Ectodermal cell (in vitro differentiated cells): ENCODE results near the gene AP1S2.
A peak's percentile ranks its signal among the peaks of the same experiment; 100 is the strongest.

ENCODE experiments used
- H3K27ac ChIP-seq: 2 replicates; pipeline ENCODE4 v1.7.0; 2013; ENCODE audit warnings: mild to moderate bottlenecking, low read depth, low read length; ENCODE audit not compliant: insufficient read depth, poor library complexity, severe bottlenecking
- H3K27me3 ChIP-seq: 2 replicates; pipeline ENCODE4 v1.7.0; 2013; ENCODE audit warnings: mild to moderate bottlenecking, low read length; ENCODE audit not compliant: insufficient read depth, control insufficient read depth, poor library complexity, severe bottlenecking
- H3K36me3 ChIP-seq: one replicate; pipeline ENCODE4 v1.7.0; 2013; ENCODE audit warnings: low read length; ENCODE audit not compliant: control insufficient read depth, insufficient read depth
- H3K4me1 ChIP-seq: one replicate; pipeline ENCODE4 v1.7.0; 2013; ENCODE audit warnings: low read length; ENCODE audit not compliant: control insufficient read depth, insufficient read depth
- H3K4me3 ChIP-seq: 2 replicates; pipeline ENCODE4 v1.7.0; 2013; ENCODE audit warnings: low read depth, low read length, control low read depth; ENCODE audit not compliant: insufficient read depth
- H3K9me3 ChIP-seq: 2 replicates; pipeline ENCODE4 v1.7.0; 2013; ENCODE audit warnings: mild to moderate bottlenecking, low read length, moderate library complexity; ENCODE audit not compliant: control insufficient read depth
- WGBS, 2 experiments: methylation state at CpG; one replicate each; pipeline ENCODE4 v1.1.7; 2013; ENCODE audit warnings: missing lambda C conversion rate in 2 of 2; 5-methylcytosine and 5-hydroxymethylcytosine counted together

AP1S2 gene

GRCh38 chrX:15856222-15856587, 1.6 kb upstream of the AP1S2 start:
- H3K4me3 ChIP-seq: peak overlapping the region; percentile 66
- no peaks in the 10 kb centered on the region for H3K9me3 ChIP-seq
- 56 to 61% methylated on average over 4 of the region's 4 CpGs for WGBS, 2 experiments
- H3K27ac ChIP-seq: no peak overlapping the region
- no peaks in the 10 kb centered on the region for H3K27me3 ChIP-seq
- no peaks in the 10 kb centered on the region for H3K4me1 ChIP-seq
- H3K36me3 ChIP-seq: no peaks in the 10 kb centered on the region

GRCh38 chrX:15855568-15856221, 1.1 kb upstream of the AP1S2 start:
- peak overlapping the region; percentile 62 for H3K27ac ChIP-seq

GRCh38 chrX:15854080-15854655, 445 bp downstream of the AP1S2 start:
- Histone ChIP-seq H3K9me3 (no peaks in the 10 kb centered on the region), H3K4me3 (peak overlapping the region; percentile 66), H3K4me1 (no peaks in the 10 kb centered on the region), H3K36me3 (no peaks in the 10 kb centered on the region), H3K27me3 (no peaks in the 10 kb centered on the region), H3K27ac (peak overlapping the region; percentile 74)
- WGBS, 2 experiments: 0% methylated on average over 53 to 55 of the region's 65 CpGs

More at GRCh38 chrX:15855568-15856221, 1.1 kb upstream of the AP1S2 start:
- H3K4me3 ChIP-seq: peak overlapping the region; percentile 66
- no peaks in the 10 kb centered on the region for H3K27me3 ChIP-seq
- no peaks in the 10 kb centered on the region for H3K36me3 ChIP-seq
- WGBS, 2 experiments: 11 to 15% methylated on average over 14 to 15 of the region's 16 CpGs
- no peaks in the 10 kb centered on the region for H3K4me1 ChIP-seq
- H3K9me3 ChIP-seq: no peaks in the 10 kb centered on the region

- H3K9me3 ChIP-seq: no peaks in the 10 kb centered on the region
- WGBS, 2 experiments: 1% methylated on average over 9 to 14 of the region's 14 CpGs
- peak overlapping the region; percentile 66 for H3K4me3 ChIP-seq
- H3K36me3 ChIP-seq: no peaks in the 10 kb centered on the region
- H3K4me1 ChIP-seq: no peaks in the 10 kb centered on the region
- peak overlapping the region; percentile 74 for H3K27ac ChIP-seq
- H3K27me3 ChIP-seq: no peaks in the 10 kb centered on the region
Measured at GRCh38 chrX:15853586-15854079, 980 bp downstream of the AP1S2 start.

GRCh38 chrX:15849555-15849954, 5.1 kb downstream of the AP1S2 start:
- no peaks in the 10 kb centered on the region for H3K4me1 ChIP-seq
- WGBS, 2 experiments: 59 to 60% methylated on average over 5 of the region's 5 CpGs
- no peak overlapping the region for H3K27ac ChIP-seq
- H3K27me3 ChIP-seq: no peaks in the 10 kb centered on the region
- no peak overlapping the region for H3K4me3 ChIP-seq
- no peaks in the 10 kb centered on the region for H3K9me3 ChIP-seq
- H3K36me3 ChIP-seq: peaks cover 4% of the 10 kb centered on the region

GRCh38 chrX:15848576-15848975, 6.0 kb downstream of the AP1S2 start:
- WGBS, 2 experiments: 100% methylated on average over 1 of the region's 1 CpG; no CpG with 5 or more reads in 1 of the 2 experiments
- Histone ChIP-seq H3K4me3 (no peak overlapping the region), H3K27ac (no peak overlapping the region)

GRCh38 chrX:15843960-15844359, 10.7 kb downstream of the AP1S2 start:
- Histone ChIP-seq H3K4me1 (no peaks in the 10 kb centered on the region), H3K4me3 (no peak overlapping the region), H3K9me3 (no peaks in the 10 kb centered on the region), H3K36me3 (peaks cover 7% of the 10 kb centered on the region), H3K27ac (no peak overlapping the region), H3K27me3 (no peaks in the 10 kb centered on the region)

More at GRCh38 chrX:15848576-15848975, 6.0 kb downstream of the AP1S2 start:
- no peaks in the 10 kb centered on the region for H3K9me3 ChIP-seq
- no peaks in the 10 kb centered on the region for H3K27me3 ChIP-seq
- peaks cover 4% of the 10 kb centered on the region for H3K36me3 ChIP-seq
- no peaks in the 10 kb centered on the region for H3K4me1 ChIP-seq

GRCh38 chrX:15841853-15842516, 12.6 kb downstream of the AP1S2 start:
- Histone ChIP-seq H3K27ac (no peak overlapping the region), H3K36me3 (peaks cover 3% of the 10 kb centered on the region), H3K9me3 (no peaks in the 10 kb centered on the region), H3K4me1 (no peaks in the 10 kb centered on the region), H3K4me3 (no peak overlapping the region), H3K27me3 (no peaks in the 10 kb centered on the region)
- 88 to 94% methylated on average over 1 to 2 of the region's 2 CpGs for WGBS, 2 experiments

- Histone ChIP-seq H3K9me3 (no peaks in the 10 kb centered on the region), H3K36me3 (peaks cover 3% of the 10 kb centered on the region), H3K27me3 (no peaks in the 10 kb centered on the region), H3K4me3 (no peak overlapping the region), H3K4me1 (no peaks in the 10 kb centered on the region), H3K27ac (no peak overlapping the region)
- WGBS, 2 experiments: 91 to 98% methylated on average over 3 of the region's 3 CpGs
Measured at GRCh38 chrX:15838017-15838416, 16.6 kb downstream of the AP1S2 start.

GRCh38 chrX:15834827-15835595, 19.6 kb downstream of the AP1S2 start:
- H3K27ac ChIP-seq: no peak overlapping the region

More at GRCh38 chrX:15834827-15835595, 19.6 kb downstream of the AP1S2 start:
- Histone ChIP-seq H3K4me3 (no peak overlapping the region), H3K36me3 (no peaks in the 10 kb centered on the region), H3K4me1 (no peaks in the 10 kb centered on the region), H3K27me3 (no peaks in the 10 kb centered on the region), H3K9me3 (no peaks in the 10 kb centered on the region)
- WGBS, 2 experiments: 92 to 93% methylated on average over 2 to 4 of the region's 5 CpGs
